ENCODE results near the gene CRMP1. TPM values are rescaled to one million over a fixed set of nuclear protein-coding genes. Genes with fewer than 3 reads are reported as not detected.

The CRMP1 gene
- total RNA-seq, 1 donor from 2014 or later: 67.4 TPM

DNA sequence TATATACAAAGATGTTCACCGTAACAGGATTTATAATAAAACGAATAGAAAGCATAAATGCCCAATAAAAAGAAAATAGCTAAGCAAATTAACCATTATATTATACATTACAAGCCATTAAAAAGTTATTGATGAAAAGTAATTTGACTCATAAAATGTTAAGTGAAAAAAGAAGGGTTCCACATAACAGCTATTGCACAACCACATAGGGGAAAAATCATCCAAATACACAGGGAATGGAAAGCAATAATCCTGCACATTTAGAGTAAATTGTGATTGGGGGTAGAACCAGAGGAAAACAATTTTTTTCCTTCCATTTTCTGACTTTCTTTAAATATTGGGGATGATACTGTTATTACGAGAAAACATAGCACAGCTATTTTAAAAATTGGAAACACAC lies 38.0 kb downstream of the CRMP1 start:
- Mint-ChIP-seq H3K4me3 (ENCODE audit: unreplicated experiment) (no peak overlapping the region), H3K27ac (ENCODE audit: unreplicated experiment) (no peak overlapping the region), H3K9me3 (ENCODE audit: unreplicated experiment) (peaks cover 4% of the 10 kb centered on the region), H3K36me3 (ENCODE audit: low read depth, unreplicated experiment) (peaks cover 18% of the 10 kb centered on the region), H3K27me3 (ENCODE audit: low read depth, unreplicated experiment) (no peaks in the 10 kb centered on the region), H3K4me1 (ENCODE audit: low read depth, unreplicated experiment) (no peaks in the 10 kb centered on the region)
- FAIRE-seq (no peak), DNase-seq (ENCODE audit: low read depth) (no peak)
- Histone ChIP-seq H3K4me1 (ENCODE audit: insufficient read depth, low read length) (no peaks in the 10 kb centered on the region), H3K36me3 (ENCODE audit: insufficient read depth, low read length) (no peaks in the 10 kb centered on the region), H4K20me1 (ENCODE audit: insufficient read depth, low read length) (peaks cover 29% of the 10 kb centered on the region), H3K4me2 (ENCODE audit: low read length) (no peak overlapping the region), H3K9me3 (ENCODE audit: insufficient read depth, low read depth, low read length) (no peaks in the 10 kb centered on the region), H2AFZ (ENCODE audit: low read depth, low read length) (no peak overlapping the region), H3K9ac (ENCODE audit: low read length) (no peak overlapping the region), H3K27ac (ENCODE audit: low read depth, low read length) (no peak overlapping the region), H3K4me3 (ENCODE audit: insufficient read depth, low read depth, low read length) (no peak overlapping the region), H3K79me2 (ENCODE audit: insufficient read depth, low read length) (peaks cover 13% of the 10 kb centered on the region), H3K27me3 (ENCODE audit: insufficient read depth, low read length) (no peaks in the 10 kb centered on the region)
- TF ChIP-seq, protein P1, sequence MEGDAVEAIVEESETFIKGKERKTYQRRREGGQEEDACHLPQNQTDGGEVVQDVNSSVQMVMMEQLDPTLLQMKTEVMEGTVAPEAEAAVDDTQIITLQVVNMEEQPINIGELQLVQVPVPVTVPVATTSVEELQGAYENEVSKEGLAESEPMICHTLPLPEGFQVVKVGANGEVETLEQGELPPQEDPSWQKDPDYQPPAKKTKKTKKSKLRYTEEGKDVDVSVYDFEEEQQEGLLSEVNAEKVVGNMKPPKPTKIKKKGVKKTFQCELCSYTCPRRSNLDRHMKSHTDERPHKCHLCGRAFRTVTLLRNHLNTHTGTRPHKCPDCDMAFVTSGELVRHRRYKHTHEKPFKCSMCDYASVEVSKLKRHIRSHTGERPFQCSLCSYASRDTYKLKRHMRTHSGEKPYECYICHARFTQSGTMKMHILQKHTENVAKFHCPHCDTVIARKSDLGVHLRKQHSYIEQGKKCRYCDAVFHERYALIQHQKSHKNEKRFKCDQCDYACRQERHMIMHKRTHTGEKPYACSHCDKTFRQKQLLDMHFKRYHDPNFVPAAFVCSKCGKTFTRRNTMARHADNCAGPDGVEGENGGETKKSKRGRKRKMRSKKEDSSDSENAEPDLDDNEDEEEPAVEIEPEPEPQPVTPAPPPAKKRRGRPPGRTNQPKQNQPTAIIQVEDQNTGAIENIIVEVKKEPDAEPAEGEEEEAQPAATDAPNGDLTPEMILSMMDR (IDR thresholded peaks at IDR 0.05; ENCODE audit: insufficient read depth, low read depth, low read length): no peak
- no peak for TF ChIP-seq EZH2 (IDR thresholded peaks at IDR 0.05; ENCODE audit: insufficient read depth, low read length)

DNA sequence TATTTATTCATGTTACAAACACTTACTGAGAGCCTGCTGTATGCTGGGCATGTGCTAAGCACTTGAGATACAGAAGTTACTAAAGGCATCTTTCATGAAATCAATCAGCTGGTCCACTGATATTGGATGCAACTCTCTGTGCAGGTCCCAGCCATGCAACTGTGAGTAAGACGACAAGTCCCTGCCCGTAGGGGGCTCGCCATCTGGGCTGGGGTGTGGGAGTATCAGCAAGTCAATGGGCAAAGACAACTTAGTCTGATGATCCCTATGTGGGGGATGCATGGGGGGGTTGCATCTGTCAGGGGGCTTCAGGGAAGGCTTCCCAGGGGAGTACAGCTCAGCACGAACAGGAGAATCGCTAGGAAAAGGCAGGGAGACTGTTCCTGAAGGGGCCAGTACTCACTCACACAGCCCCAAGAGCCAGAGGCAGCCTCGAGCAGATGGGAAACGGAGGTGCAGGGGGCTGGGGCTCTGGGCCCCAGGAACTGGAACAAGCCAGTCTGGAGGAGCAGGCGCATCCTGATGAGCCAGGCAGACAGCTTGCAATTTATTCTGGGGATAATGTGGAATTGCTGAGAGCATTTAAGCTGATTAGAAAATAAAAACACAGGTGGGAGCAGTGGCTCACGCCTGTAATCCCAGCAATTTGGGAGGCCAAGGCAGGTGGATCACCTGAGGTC lies 40.2 kb downstream of the CRMP1 start:
- Mint-ChIP-seq H3K27me3 (ENCODE audit: low read depth, unreplicated experiment) (no peaks in the 10 kb centered on the region), H3K9me3 (ENCODE audit: unreplicated experiment) (no peaks in the 10 kb centered on the region), H3K4me3 (ENCODE audit: unreplicated experiment) (no peak overlapping the region), H3K36me3 (ENCODE audit: low read depth, unreplicated experiment) (peaks cover 28% of the 10 kb centered on the region), H3K27ac (ENCODE audit: unreplicated experiment) (no peak overlapping the region), H3K4me1 (ENCODE audit: low read depth, unreplicated experiment) (no peaks in the 10 kb centered on the region)
- FAIRE-seq (no peak), DNase-seq (ENCODE audit: low read depth) (no peak)
- H3K4me2 ChIP-seq (ENCODE audit: low read length): no peak overlapping the region
- no peak overlapping the region for H3K4me3 ChIP-seq (ENCODE audit: insufficient read depth, low read depth, low read length)
- H3K9me3 ChIP-seq (ENCODE audit: insufficient read depth, low read depth, low read length): no peaks in the 10 kb centered on the region
- H3K27ac ChIP-seq (ENCODE audit: low read depth, low read length): no peak overlapping the region
- no peaks in the 10 kb centered on the region for H3K27me3 ChIP-seq (ENCODE audit: insufficient read depth, low read length)
- H3K36me3 ChIP-seq (ENCODE audit: insufficient read depth, low read length): no peaks in the 10 kb centered on the region
- H3K9ac ChIP-seq (ENCODE audit: low read length): no peak overlapping the region
- peaks cover 26% of the 10 kb centered on the region for H4K20me1 ChIP-seq (ENCODE audit: insufficient read depth, low read length)
- H3K4me1 ChIP-seq (ENCODE audit: insufficient read depth, low read length): no peaks in the 10 kb centered on the region
- TF ChIP-seq, protein P1 (IDR thresholded peaks at IDR 0.05; ENCODE audit: insufficient read depth, low read depth, low read length): no peak
- TF ChIP-seq EZH2 (IDR thresholded peaks at IDR 0.05; ENCODE audit: insufficient read depth, low read length): no peak
- H3K79me2 ChIP-seq (ENCODE audit: insufficient read depth, low read length): peaks cover 13% of the 10 kb centered on the region
- H2AFZ ChIP-seq (ENCODE audit: low read depth, low read length): no peak overlapping the region

DNA sequence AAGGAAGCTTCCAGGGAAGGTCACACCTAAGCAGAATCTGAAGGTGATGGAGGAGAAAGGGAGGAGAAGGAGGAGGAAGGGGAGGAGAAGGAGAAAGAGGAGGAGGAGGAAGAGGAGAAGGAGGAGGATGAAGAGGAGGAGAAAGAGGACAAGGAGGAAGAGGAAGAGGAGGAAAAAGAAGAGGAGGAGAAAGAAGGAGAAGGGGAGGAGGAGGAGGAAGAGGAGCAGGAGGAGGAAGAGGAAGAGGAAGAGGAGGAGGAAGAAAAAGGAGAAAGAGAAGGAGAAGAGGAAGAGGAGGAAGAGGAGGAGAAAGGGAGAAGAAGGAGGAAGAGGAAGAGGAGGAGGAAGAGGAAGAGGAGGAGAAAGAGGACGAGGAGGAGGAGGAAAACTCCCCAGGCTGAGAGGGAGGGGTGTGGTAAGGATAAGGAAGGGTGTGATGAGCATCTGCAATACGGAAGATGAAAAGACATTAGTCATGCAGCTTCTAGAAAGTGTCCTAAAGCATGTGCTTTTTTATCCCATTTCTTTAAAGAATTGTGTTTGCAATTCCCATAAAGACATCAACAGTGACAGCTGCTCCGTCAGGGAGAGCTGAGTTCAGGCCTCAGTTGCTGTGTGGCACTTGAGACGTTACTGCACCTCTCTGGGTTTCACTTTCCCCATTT lies 41.1 kb downstream of the CRMP1 start:
- Mint-ChIP-seq H3K4me3 (ENCODE audit: unreplicated experiment) (no peak overlapping the region), H3K36me3 (ENCODE audit: low read depth, unreplicated experiment) (peaks cover 30% of the 10 kb centered on the region), H3K9me3 (ENCODE audit: unreplicated experiment) (no peaks in the 10 kb centered on the region), H3K4me1 (ENCODE audit: low read depth, unreplicated experiment) (no peaks in the 10 kb centered on the region), H3K27ac (ENCODE audit: unreplicated experiment) (no peak overlapping the region), H3K27me3 (ENCODE audit: low read depth, unreplicated experiment) (no peaks in the 10 kb centered on the region)
- Histone ChIP-seq H3K36me3 (ENCODE audit: insufficient read depth, low read length) (no peaks in the 10 kb centered on the region), H3K9me3 (ENCODE audit: insufficient read depth, low read depth, low read length) (no peaks in the 10 kb centered on the region), H3K27me3 (ENCODE audit: insufficient read depth, low read length) (no peaks in the 10 kb centered on the region), H3K9ac (ENCODE audit: low read length) (no peak overlapping the region), H3K4me1 (ENCODE audit: insufficient read depth, low read length) (no peaks in the 10 kb centered on the region), H3K79me2 (ENCODE audit: insufficient read depth, low read length) (peaks cover 4% of the 10 kb centered on the region), H2AFZ (ENCODE audit: low read depth, low read length) (no peak overlapping the region), H3K4me2 (ENCODE audit: low read length) (no peak overlapping the region), H3K27ac (ENCODE audit: low read depth, low read length) (no peak overlapping the region), H3K4me3 (ENCODE audit: insufficient read depth, low read depth, low read length) (no peak overlapping the region), H4K20me1 (ENCODE audit: insufficient read depth, low read length) (peaks cover 20% of the 10 kb centered on the region)
- FAIRE-seq: no peak
- DNase-seq (ENCODE audit: low read depth): no peak
- TF ChIP-seq, protein P1 (IDR thresholded peaks at IDR 0.05; ENCODE audit: insufficient read depth, low read depth, low read length): no peak
- TF ChIP-seq EZH2 (IDR thresholded peaks at IDR 0.05; ENCODE audit: insufficient read depth, low read length): no peak
